Measurements from ENCODE around the gene QRICH1. TPM values are rescaled to one million over a fixed set of nuclear protein-coding genes. Genes with fewer than 3 reads are reported as not detected.

The QRICH1 gene
- total and polyA plus RNA-seq, 2 donors (not counting 3 experiments of a cell fraction or from before 2014, with no cell fraction given): 89.7 to 116 TPM

GRCh38 chr3:49026536-49026935, 67.3 kb downstream of the QRICH1 start:
- ChIA-PET POLR2A (interaction anchor here (2.4 kb wide), 1 partner anchor 19 kb away, joined by 10 read pairs; the partner anchor contains the start of gene WDR6), CTCF (interaction anchor here (2.0 kb wide), 1 partner anchor 39 kb away, joined by 6 read pairs; no protein-coding TSS in a partner anchor)
- Histone ChIP-seq H3K4me2 (ENCODE audit: insufficient read depth, low read length) (no peak overlapping the region), H3K4me1 (ENCODE audit: control insufficient read depth, extremely low read depth, insufficient read depth, low read length) (peaks cover 20% of the 10 kb centered on the region), H3K27ac (ENCODE audit: insufficient read depth, low read depth, low read length) (no peak overlapping the region), H3K4me3 (replicated peaks in 1 of 3; ENCODE audit: insufficient read depth in 1 of 3, low read depth in 1 of 3, low read length in 3 of 3) (no peak overlapping the region), H4K20me1 (replicated peaks; ENCODE audit: control insufficient read depth, extremely low read depth, insufficient read depth, low read length) (no peaks in the 10 kb centered on the region), H3K79me2 (ENCODE audit: control insufficient read depth, insufficient read depth, low read length) (peaks cover 46% of the 10 kb centered on the region), H3K9me1 (replicated peaks; ENCODE audit: control insufficient read depth, extremely low read depth, insufficient read depth, low read length) (no peaks in the 10 kb centered on the region), H2AFZ (ENCODE audit: low read depth, low read length) (no peak overlapping the region), H3K9ac (replicated peaks; ENCODE audit: extremely low read depth, insufficient read depth, low read length) (no peak overlapping the region), H3K36me3 (ENCODE audit: control insufficient read depth in 2 of 2, extremely low read depth in 1 of 2, insufficient read depth in 2 of 2, low read length in 2 of 2) (peaks cover 13 to 34% of the 10 kb centered on the region in 2 experiments), H3K27me3 (ENCODE audit: control insufficient read depth in 2 of 2, insufficient read depth in 2 of 2, low read length in 2 of 2) (no peaks in the 10 kb centered on the region), H3K9me3 (replicated peaks; ENCODE audit: control insufficient read depth, insufficient read depth, low read length) (no peaks in the 10 kb centered on the region)
- no peak for FAIRE-seq
- intact Hi-C loops (cut with micrococcal nuclease) (no loop called here), dilution Hi-C loops (cut with MboI; ENCODE audit: extremely low pct_ligation_motif_present, low sequenced_read_pairs) (no loop called here)
- no TSS peak for BruUV-seq (replicated peaks)
- DNase-seq (ENCODE audit: low read depth, low spot score): no peak
- TF ChIP-seq MAX (IDR thresholded peaks at IDR 0.05; ENCODE audit: insufficient read depth, insufficient read length) (no peak), POLR2A (IDR thresholded peaks at IDR 0.05; ENCODE audit: low read depth, low read length) (peak; percentile 35), MYC (IDR thresholded peaks at IDR 0.05; ENCODE audit: low read depth, low read length) (no peak), JUN (IDR thresholded peaks at IDR 0.05; ENCODE audit: borderline replicate concordance, insufficient read depth, insufficient read length, low read depth) (no peak)

- peaks cover 20% of the 10 kb centered on the region for H3K4me1 ChIP-seq (ENCODE audit: control insufficient read depth, extremely low read depth, insufficient read depth, low read length)
- intact Hi-C loops (cut with micrococcal nuclease) (no loop called here), dilution Hi-C loops (cut with MboI; ENCODE audit: extremely low pct_ligation_motif_present, low sequenced_read_pairs) (no loop called here)
- TF ChIP-seq, protein P1, sequence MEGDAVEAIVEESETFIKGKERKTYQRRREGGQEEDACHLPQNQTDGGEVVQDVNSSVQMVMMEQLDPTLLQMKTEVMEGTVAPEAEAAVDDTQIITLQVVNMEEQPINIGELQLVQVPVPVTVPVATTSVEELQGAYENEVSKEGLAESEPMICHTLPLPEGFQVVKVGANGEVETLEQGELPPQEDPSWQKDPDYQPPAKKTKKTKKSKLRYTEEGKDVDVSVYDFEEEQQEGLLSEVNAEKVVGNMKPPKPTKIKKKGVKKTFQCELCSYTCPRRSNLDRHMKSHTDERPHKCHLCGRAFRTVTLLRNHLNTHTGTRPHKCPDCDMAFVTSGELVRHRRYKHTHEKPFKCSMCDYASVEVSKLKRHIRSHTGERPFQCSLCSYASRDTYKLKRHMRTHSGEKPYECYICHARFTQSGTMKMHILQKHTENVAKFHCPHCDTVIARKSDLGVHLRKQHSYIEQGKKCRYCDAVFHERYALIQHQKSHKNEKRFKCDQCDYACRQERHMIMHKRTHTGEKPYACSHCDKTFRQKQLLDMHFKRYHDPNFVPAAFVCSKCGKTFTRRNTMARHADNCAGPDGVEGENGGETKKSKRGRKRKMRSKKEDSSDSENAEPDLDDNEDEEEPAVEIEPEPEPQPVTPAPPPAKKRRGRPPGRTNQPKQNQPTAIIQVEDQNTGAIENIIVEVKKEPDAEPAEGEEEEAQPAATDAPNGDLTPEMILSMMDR (IDR thresholded peaks at IDR 0.05; ENCODE audit: extremely low read depth in 1 of 2, insufficient read depth in 1 of 2, low read depth in 1 of 2, low read length in 2 of 2): no peak
- TF ChIP-seq MAX (IDR thresholded peaks at IDR 0.05; ENCODE audit: insufficient read depth, insufficient read length) (no peak), POLR2AphosphoS5 (IDR thresholded peaks at IDR 0.05; ENCODE audit: insufficient read depth, low read depth, low read length) (no peak), JUN (IDR thresholded peaks at IDR 0.05; ENCODE audit: borderline replicate concordance, insufficient read depth, insufficient read length, low read depth) (no peak), POLR2A (IDR thresholded peaks at IDR 0.05; ENCODE audit: low read depth, low read length) (no peak), EZH2 (IDR thresholded peaks at IDR 0.05; ENCODE audit: borderline replicate concordance, low read depth, low read length, severe bottlenecking) (no peak), GATA2 (IDR thresholded peaks at IDR 0.05; ENCODE audit: insufficient read depth, insufficient read length, low read depth, low read length) (no peak), FOS (IDR thresholded peaks at IDR 0.05; ENCODE audit: borderline replicate concordance, insufficient read depth, low read length) (no peak), MYC (IDR thresholded peaks at IDR 0.05; ENCODE audit: low read depth, low read length) (no peak)
- no peaks in the 10 kb centered on the region for H4K20me1 ChIP-seq (replicated peaks; ENCODE audit: control insufficient read depth, extremely low read depth, insufficient read depth, low read length)
- ChIA-PET POLR2A (interaction anchor here (2.4 kb wide), 1 partner anchor 19 kb away, joined by 10 read pairs; the partner anchor contains the start of gene WDR6), CTCF (interaction anchor here (2.0 kb wide), 1 partner anchor 38 kb away, joined by 6 read pairs; no protein-coding TSS in a partner anchor)
- no peak overlapping the region for H3K4me3 ChIP-seq (replicated peaks in 1 of 3; ENCODE audit: insufficient read depth in 1 of 3, low read depth in 1 of 3, low read length in 3 of 3)
- H3K4me2 ChIP-seq (ENCODE audit: insufficient read depth, low read length): no peak overlapping the region
- no peaks in the 10 kb centered on the region for H3K9me3 ChIP-seq (replicated peaks; ENCODE audit: control insufficient read depth, insufficient read depth, low read length)
- BruUV-seq (replicated peaks): no TSS peak
- H3K9ac ChIP-seq (replicated peaks; ENCODE audit: extremely low read depth, insufficient read depth, low read length): no peak overlapping the region
- no peak overlapping the region for H3K27ac ChIP-seq (ENCODE audit: insufficient read depth, low read depth, low read length)
- H3K79me2 ChIP-seq (ENCODE audit: control insufficient read depth, insufficient read depth, low read length): peaks cover 46% of the 10 kb centered on the region
- no peaks in the 10 kb centered on the region for H3K27me3 ChIP-seq (ENCODE audit: control insufficient read depth in 2 of 2, insufficient read depth in 2 of 2, low read length in 2 of 2)
- no peaks in the 10 kb centered on the region for H3K9me1 ChIP-seq (replicated peaks; ENCODE audit: control insufficient read depth, extremely low read depth, insufficient read depth, low read length)
- no peak for DNase-seq (ENCODE audit: low read depth, low spot score)
- no peak overlapping the region for H2AFZ ChIP-seq (ENCODE audit: low read depth, low read length)
- no peak for FAIRE-seq
- H3K36me3 ChIP-seq (ENCODE audit: control insufficient read depth in 2 of 2, extremely low read depth in 1 of 2, insufficient read depth in 2 of 2, low read length in 2 of 2): peaks cover 13 to 32% of the 10 kb centered on the region in 2 experiments
Measured at GRCh38 chr3:49025793-49026520, 67.9 kb downstream of the QRICH1 start.
